Measurements from ENCODE around the gene KBTBD4. TPM values are rescaled to one million over a fixed set of nuclear protein-coding genes. Genes with fewer than 3 reads are reported as not detected.

Gene KBTBD4
- total and polyA plus RNA-seq, 2 of the 8 experiments (the other 6 are each of a cell fraction or from before 2014, with no cell fraction given), result 12.0 to 19.5 TPM

GRCh38 chr11:47592251-47592650 lies 13.5 kb upstream of the KBTBD4 start:
- Histone ChIP-seq H4K8ac (ENCODE audit: extremely low read depth, insufficient read depth, low read length) (no peak overlapping the region), H4K91ac (replicated peaks; ENCODE audit: insufficient read length, low read length) (no peak overlapping the region), H3K9me3 (ENCODE audit: insufficient read depth in 2 of 2, low read depth in 1 of 2, low read length in 1 of 2) (no peaks in the 10 kb centered on the region), H2BK20ac (ENCODE audit: low read length) (no peak overlapping the region), H2BK15ac (ENCODE audit: low read length) (0 out of 2 replicates have a peak overlapping the region, but pooled peaks have one; percentile 34), H3K23ac (ENCODE audit: insufficient read length) (no peak overlapping the region), H3K9ac (replicated peaks in 1 of 4; ENCODE audit: extremely low read depth in 1 of 4, low read depth in 3 of 4, low read length in 3 of 4) (no peak overlapping the region), H3K27me3 (replicated peaks in 1 of 4; ENCODE audit: control insufficient read depth in 3 of 4, extremely low read depth in 1 of 4, insufficient read depth in 3 of 4, low read length in 3 of 4) (peaks cover 0 to 32% (median 26%) of the 10 kb centered on the region in 4 experiments; a peak in 6 of 7 replicates), H3K4me2 (ENCODE audit: insufficient read depth in 1 of 2, low read depth in 2 of 2, low read length in 2 of 2) (no peak overlapping the region; a peak in 1 of 4 replicates), H3K79me2 (ENCODE audit: control insufficient read depth in 1 of 2, insufficient read depth in 2 of 2, low read length in 2 of 2) (no peaks in the 10 kb centered on the region), H3K27ac (ENCODE audit: low read depth, low read length) (no peak overlapping the region), H3K4me3 (ENCODE audit: extremely low read depth in 1 of 4, insufficient read depth in 2 of 4, low read depth in 3 of 4, low read length in 4 of 4) (no peak overlapping the region), H4K5ac (ENCODE audit: insufficient read length, low read depth, low read length) (no peak overlapping the region), H2BK5ac (ENCODE audit: low read depth, low read length) (peak overlapping the region; percentile 31; the same call in 1 of the 2 replicates), H3K36me3 (ENCODE audit: control insufficient read depth in 2 of 4, insufficient read depth in 4 of 4, low read length in 3 of 4) (no peaks in the 10 kb centered on the region), H3K4ac (replicated peaks; ENCODE audit: insufficient read length, low read depth, low read length) (peak overlapping the region; percentile 10), H2BK12ac (ENCODE audit: low read depth, low read length) (0 out of 2 replicates have a peak overlapping the region, but pooled peaks have one; percentile 28), H2AK5ac (ENCODE audit: low read depth, low read length) (no peak overlapping the region; the same call in 1 of the 2 replicates), H3K79me1 (ENCODE audit: low read depth, low read length) (no peaks in the 10 kb centered on the region), H2AFZ (ENCODE audit: low read length) (no peak overlapping the region), H4K20me1 (replicated peaks in 1 of 2; ENCODE audit: control insufficient read depth in 1 of 2, insufficient read depth in 2 of 2, low read length in 2 of 2) (no peaks in the 10 kb centered on the region), H3K14ac (ENCODE audit: insufficient read length) (no peak overlapping the region), H3K18ac (ENCODE audit: extremely low read depth, low read length) (no peak overlapping the region), H3K56ac (replicated peaks; ENCODE audit: insufficient read length, low read depth, low read length) (no peak overlapping the region), H2BK120ac (replicated peaks; ENCODE audit: low read depth, low read length) (no peak overlapping the region), H3K4me1 (replicated peaks in 1 of 4; ENCODE audit: control insufficient read depth in 3 of 4, insufficient read depth in 4 of 4, low read length in 3 of 4) (peaks cover 3 to 8% (median 4%) of the 10 kb centered on the region in 4 experiments; a peak in 6 of 7 replicates), H3K23me2 (ENCODE audit: low read depth, low read length) (peaks cover 2% of the 10 kb centered on the region; the same call in 1 of the 2 replicates)
- POLR2A ChIA-PET (ENCODE audit: partially characterized antibody), result interaction anchor here (1.4 to 5.1 kb wide), 5 partner anchors 10 to 41 kb away, joined by 5 to 42 read pairs (median 9); partner anchors contain the start of genes KBTBD4, NDUFS3 and PTPMT1
- 88% methylated on average over 4 of the region's 4 CpGs; no CpG with 5 or more reads in 1 of the 2 experiments for WGBS, 2 experiments (ENCODE audit: extremely low coverage in 1 of 2, insufficient coverage in 1 of 2, insufficient read length in 1 of 2, insufficient replicate concordance in 2 of 2, low coverage in 1 of 2, low lambda C conversion rate in 2 of 2, missing lambda C conversion rate in 1 of 2)
- DNase-seq (ENCODE audit: low read depth in 1 of 2, low spot score in 2 of 2) (no peak), FAIRE-seq (no peak)
- CTCF ChIA-PET (ENCODE audit: partially characterized antibody), result interaction anchor here (1.1 to 2.8 kb wide), 4 partner anchors 24 to 180 kb away, joined by 3 to 8 read pairs (median 4); no protein-coding TSS in a partner anchor
- TF ChIP-seq RFX5 (IDR thresholded peaks at IDR 0.05; ENCODE audit: borderline replicate concordance, low read depth, low read length) (no peak), ZNF274 (IDR thresholded peaks at IDR 0.05; ENCODE audit: borderline replicate concordance, extremely low read depth, low read length) (no peak), JUND (IDR thresholded peaks at IDR 0.05; ENCODE audit: low read length) (no peak), CHD1 (IDR thresholded peaks at IDR 0.05; ENCODE audit: low read depth, low read length) (no peak), BRCA1 (IDR thresholded peaks at IDR 0.05; ENCODE audit: low read depth, low read length) (no peak), HDAC2 (IDR thresholded peaks at IDR 0.05; ENCODE audit: borderline replicate concordance in 1 of 2, low read depth in 2 of 2, low read length in 2 of 2) (no peak)
- TF ChIP-seq, protein P1, sequence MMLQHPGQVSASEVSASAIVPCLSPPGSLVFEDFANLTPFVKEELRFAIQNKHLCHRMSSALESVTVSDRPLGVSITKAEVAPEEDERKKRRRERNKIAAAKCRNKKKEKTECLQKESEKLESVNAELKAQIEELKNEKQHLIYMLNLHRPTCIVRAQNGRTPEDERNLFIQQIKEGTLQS (IDR thresholded peaks at IDR 0.05; ENCODE audit: insufficient read depth, low read depth, low read length), result no peak
